CD8-positive, alpha-beta memory T cell (primary cell): ENCODE data around the gene ANKRD44. TPM values are rescaled to one million over a fixed set of nuclear protein-coding genes. Genes with fewer than 3 reads are reported as not detected.

Experiments
- CTCF ChIA-PET: fragments of 350-600 bp; sonication (Branson Sonifier 250); formaldehyde crosslinking; loops from one replicate; lab custom pipeline; 2021; ENCODE audit warnings: antibody characterized with exemption; lab: Charles Lee
- POLR2A ChIA-PET: fragments of 350-600 bp; sonication (Branson Sonifier 250); formaldehyde crosslinking; loops from one replicate; lab custom pipeline; 2021; ENCODE audit warnings: antibody characterized with exemption; lab: Charles Lee
- DNase-seq, 5 donors: peaks; one replicate each; pipeline versions ENCODE4 v3.0.0 to v3.0.0-alpha.2; 2020 to 2022; ENCODE audit warnings: mixed read lengths in 1 of 5
- H3K27ac ChIP-seq: one replicate; pipeline ENCODE4 v1.7.0; 2013; ENCODE audit warnings: low read depth, mild to moderate bottlenecking, low read length, moderate library complexity
- H3K27me3 ChIP-seq: 2 replicates; pipeline ENCODE4 v1.7.0; 2013; ENCODE audit warnings: low read length, mild to moderate bottlenecking; ENCODE audit not compliant: insufficient read depth, poor library complexity, severe bottlenecking
- H3K36me3 ChIP-seq: 2 replicates; pipeline ENCODE4 v1.7.0; 2013; ENCODE audit warnings: mild to moderate bottlenecking, low read length, moderate library complexity; ENCODE audit not compliant: insufficient read depth
- H3K4me1 ChIP-seq: 2 replicates; pipeline ENCODE4 v1.7.0; 2013; ENCODE audit warnings: mild to moderate bottlenecking, low read length, moderate library complexity; ENCODE audit not compliant: insufficient read depth
- H3K4me3 ChIP-seq: 2 replicates; pipeline ENCODE4 v1.7.0; 2013; ENCODE audit warnings: mild to moderate bottlenecking, low read length
- H3K9me3 ChIP-seq: 2 replicates; pipeline ENCODE4 v1.7.0; 2013; ENCODE audit warnings: mild to moderate bottlenecking, low read length
- H3K27ac Mint-ChIP-seq, 8 donors: one replicate each; pipeline ENCODE4 v1.8.0; 2020 to 2021; ENCODE audit warnings: mixed read lengths in 8 of 8, mild to moderate bottlenecking in 6 of 8, inconsistent platforms in 3 of 8, moderate library complexity in 3 of 8
- H3K27me3 Mint-ChIP-seq, 2 donors: one replicate each; pipeline ENCODE4 v1.8.0; 2020 to 2021; ENCODE audit warnings: mixed read lengths in 2 of 2, mild to moderate bottlenecking in 1 of 2, moderate library complexity in 1 of 2
- H3K36me3 Mint-ChIP-seq, 3 donors: one replicate each; pipeline ENCODE4 v1.8.0; 2020 to 2021; ENCODE audit warnings: mixed read lengths in 3 of 3, inconsistent platforms in 1 of 3, mild to moderate bottlenecking in 1 of 3
- H3K4me1 Mint-ChIP-seq, 3 donors: one replicate each; pipeline ENCODE4 v1.8.0; 2020 to 2021; ENCODE audit warnings: mixed read lengths in 3 of 3, inconsistent platforms in 1 of 3, mild to moderate bottlenecking in 1 of 3
- H3K4me3 Mint-ChIP-seq, 7 donors: one replicate each; pipeline ENCODE4 v1.8.0; 2020 to 2021; ENCODE audit warnings: mixed read lengths in 7 of 7, mild to moderate bottlenecking in 6 of 7, moderate library complexity in 4 of 7, inconsistent platforms in 2 of 7
- H3K9me3 Mint-ChIP-seq, 5 donors: one replicate each; pipeline ENCODE4 v1.8.0; 2020 to 2022; ENCODE audit warnings: mixed read lengths in 5 of 5, mild to moderate bottlenecking in 3 of 5, moderate library complexity in 2 of 5, inconsistent platforms in 1 of 5
- polyA plus RNA-seq: library from polyadenylated mRNA; unstranded; fragments of 300-500 nt; fragmentation: Illumina TruSeq; gene quantifications from one replicate; pipeline ENCODE4 v1.2.3, GENCODE V29; 2021
- total RNA-seq, 2 experiments: library from RNA; stranded (reverse); gene quantifications; one replicate each; pipeline ENCODE4 v1.2.3, GENCODE V29; 2021

The ANKRD44 gene
- total and polyA plus RNA-seq, 3 experiments from 2014 or later = 90.1 to 150 (median 142) TPM

DNA sequence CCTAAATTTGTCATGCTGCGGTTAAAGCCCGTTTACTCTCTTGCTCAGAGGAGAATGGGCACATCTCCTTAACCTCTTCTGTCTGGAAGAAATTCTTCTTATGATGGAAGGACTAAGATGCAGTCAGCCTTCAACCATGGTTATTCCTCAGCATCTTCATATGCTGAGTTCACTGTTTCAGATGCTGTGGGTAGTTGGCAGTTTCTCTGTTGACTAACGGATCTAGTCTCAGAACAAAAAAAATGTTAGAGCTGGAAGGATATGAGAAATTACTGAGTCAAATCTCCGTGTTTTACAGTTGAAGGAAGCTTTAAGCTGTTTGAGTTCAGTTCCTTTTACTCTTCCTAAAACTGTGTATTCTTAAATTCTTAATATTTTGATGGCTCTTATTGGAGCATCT is 340.5 kb downstream of the ANKRD44 start:
- DNase-seq = no peak
- ChIA-PET POLR2A (no interaction called here), CTCF (no interaction called here)
- H3K4me3 ChIP-seq = no peak overlapping the region
- Mint-ChIP-seq H3K9me3 (no peaks in the 10 kb centered on the region), H3K27ac (no peak overlapping the region), H3K4me3 (no peak overlapping the region), H3K36me3 (peaks cover 0 to 5% (median 3%) of the 10 kb centered on the region in 3 donors), H3K4me1 (no peaks in the 10 kb centered on the region), H3K27me3 (no peaks in the 10 kb centered on the region)
- no peaks in the 10 kb centered on the region for H3K36me3 ChIP-seq
- H3K27ac ChIP-seq = no peak overlapping the region
- no peaks in the 10 kb centered on the region for H3K4me1 ChIP-seq
- no peaks in the 10 kb centered on the region for H3K27me3 ChIP-seq
- H3K9me3 ChIP-seq = no peaks in the 10 kb centered on the region

DNA sequence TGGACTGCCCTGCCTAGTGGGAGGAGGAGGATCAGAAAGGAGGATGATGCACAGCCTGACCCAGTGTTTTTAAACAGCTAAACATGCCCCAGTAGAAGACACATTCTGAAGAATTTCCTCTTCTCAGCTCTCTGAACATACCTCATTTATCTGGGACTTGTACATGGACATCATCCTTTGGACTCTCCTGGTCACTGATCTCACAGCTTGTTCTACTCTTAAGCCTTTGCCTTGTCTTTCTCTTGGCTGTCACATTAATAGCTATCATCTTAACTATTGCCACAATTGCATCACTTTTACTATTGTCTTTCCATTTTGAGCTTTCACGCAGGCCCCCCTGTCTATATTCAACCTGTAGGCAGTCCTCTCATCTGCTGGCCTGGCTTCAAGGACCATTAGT is 342.1 kb downstream of the ANKRD44 start:
- no peak overlapping the region for H3K4me3 ChIP-seq
- H3K36me3 ChIP-seq = no peaks in the 10 kb centered on the region
- no peaks in the 10 kb centered on the region for H3K27me3 ChIP-seq
- POLR2A ChIA-PET = no interaction called here
- CTCF ChIA-PET = no interaction called here
- Mint-ChIP-seq H3K36me3 (peaks cover 0 to 5% (median 3%) of the 10 kb centered on the region in 3 donors), H3K4me3 (no peak overlapping the region), H3K27ac (no peak overlapping the region), H3K9me3 (no peaks in the 10 kb centered on the region), H3K4me1 (no peaks in the 10 kb centered on the region), H3K27me3 (no peaks in the 10 kb centered on the region)
- H3K27ac ChIP-seq = no peak overlapping the region
- no peak for DNase-seq
- H3K4me1 ChIP-seq = no peaks in the 10 kb centered on the region
- no peaks in the 10 kb centered on the region for H3K9me3 ChIP-seq

- no peaks in the 10 kb centered on the region for H3K9me3 Mint-ChIP-seq
- CTCF ChIA-PET = no interaction called here
- DNase-seq = no peak
These were observed 342.8 kb downstream of the ANKRD44 start for GRCh38 chr2:196967775-196968174.

DNA sequence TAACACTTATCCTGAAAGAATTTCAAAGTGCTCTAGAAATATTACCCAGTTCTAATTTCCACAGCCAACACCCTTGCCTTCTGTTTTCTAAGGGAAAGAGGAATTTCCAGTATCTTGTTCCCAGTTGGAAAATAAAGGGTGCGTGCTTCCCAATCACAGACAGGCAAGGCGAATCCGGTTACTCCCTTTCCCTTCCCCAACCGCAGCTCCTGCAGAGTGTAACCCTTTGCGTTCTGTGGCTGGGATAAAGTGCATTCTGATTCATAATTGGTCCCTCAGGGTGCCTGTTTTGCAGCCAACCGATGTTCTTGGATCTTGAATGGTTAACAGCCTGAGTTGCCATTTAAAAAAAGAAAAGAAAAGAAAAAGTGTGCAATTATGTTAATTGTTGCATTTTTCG is 343.5 kb downstream of the ANKRD44 start:
- CTCF ChIA-PET = no interaction called here
- Mint-ChIP-seq H3K4me3 (no peak overlapping the region), H3K4me1 (peaks cover 4 to 10% (median 6%) of the 10 kb centered on the region in 3 donors), H3K27ac (no peak overlapping the region), H3K36me3 (peaks cover 0 to 5% (median 3%) of the 10 kb centered on the region in 3 donors), H3K27me3 (no peaks in the 10 kb centered on the region), H3K9me3 (no peaks in the 10 kb centered on the region)
- H3K27ac ChIP-seq = no peak overlapping the region
- POLR2A ChIA-PET = no interaction called here
- no peak overlapping the region for H3K4me3 ChIP-seq
- H3K27me3 ChIP-seq = no peaks in the 10 kb centered on the region
- no peak for DNase-seq
- H3K9me3 ChIP-seq = no peaks in the 10 kb centered on the region
- H3K36me3 ChIP-seq = no peaks in the 10 kb centered on the region
- no peaks in the 10 kb centered on the region for H3K4me1 ChIP-seq

More at GRCh38 chr2:196967775-196968174, 342.8 kb downstream of the ANKRD44 start:
- H3K36me3 ChIP-seq = no peaks in the 10 kb centered on the region
- Mint-ChIP-seq H3K4me1 (peaks cover 4 to 5% (median 5%) of the 10 kb centered on the region in 3 donors), H3K27ac (no peak overlapping the region), H3K4me3 (no peak overlapping the region), H3K36me3 (peaks cover 0 to 5% (median 3%) of the 10 kb centered on the region in 3 donors), H3K27me3 (no peaks in the 10 kb centered on the region)
- POLR2A ChIA-PET = no interaction called here
- no peak overlapping the region for H3K27ac ChIP-seq
- H3K4me1 ChIP-seq = no peaks in the 10 kb centered on the region
- no peaks in the 10 kb centered on the region for H3K9me3 ChIP-seq
- no peak overlapping the region for H3K4me3 ChIP-seq
- H3K27me3 ChIP-seq = no peaks in the 10 kb centered on the region

GRCh38 chr2:196966061-196966460 is 344.5 kb downstream of the ANKRD44 start:
- Mint-ChIP-seq H3K36me3 (peaks cover 0 to 5% (median 3%) of the 10 kb centered on the region in 3 donors), H3K9me3 (no peaks in the 10 kb centered on the region), H3K4me1 (peaks cover 12 to 18% (median 13%) of the 10 kb centered on the region in 3 donors), H3K27me3 (no peaks in the 10 kb centered on the region), H3K27ac (no peak overlapping the region), H3K4me3 (no peak overlapping the region)
- Histone ChIP-seq H3K4me1 (no peaks in the 10 kb centered on the region), H3K27ac (no peak overlapping the region), H3K36me3 (no peaks in the 10 kb centered on the region), H3K27me3 (no peaks in the 10 kb centered on the region), H3K9me3 (no peaks in the 10 kb centered on the region), H3K4me3 (no peak overlapping the region)
- POLR2A ChIA-PET = no interaction called here
- no peak for DNase-seq
- CTCF ChIA-PET = no interaction called here

- H3K36me3 Mint-ChIP-seq = peaks cover 0 to 5% (median 3%) of the 10 kb centered on the region in 3 donors
- no peak overlapping the region for H3K4me3 Mint-ChIP-seq
- Histone ChIP-seq H3K27me3 (no peaks in the 10 kb centered on the region), H3K4me3 (no peak overlapping the region), H3K4me1 (no peaks in the 10 kb centered on the region), H3K9me3 (no peaks in the 10 kb centered on the region), H3K27ac (no peak overlapping the region), H3K36me3 (no peaks in the 10 kb centered on the region)
- no peaks in the 10 kb centered on the region for H3K9me3 Mint-ChIP-seq
- no peaks in the 10 kb centered on the region for H3K27me3 Mint-ChIP-seq
- H3K4me1 Mint-ChIP-seq = peaks cover 12 to 18% (median 13%) of the 10 kb centered on the region in 3 donors
- DNase-seq = no peak
- no peak overlapping the region for H3K27ac Mint-ChIP-seq
- POLR2A ChIA-PET = no interaction called here
- CTCF ChIA-PET = no interaction called here
These were observed 344.9 kb downstream of the ANKRD44 start for GRCh38 chr2:196965651-196966050.

GRCh38 chr2:196963961-196964360 is 346.6 kb downstream of the ANKRD44 start:
- no peaks in the 10 kb centered on the region for H3K9me3 ChIP-seq
- POLR2A ChIA-PET = no interaction called here
- H3K36me3 Mint-ChIP-seq = peaks cover 0 to 5% (median 3%) of the 10 kb centered on the region in 3 donors
- no peaks in the 10 kb centered on the region for H3K4me1 ChIP-seq
- no peak overlapping the region for H3K4me3 ChIP-seq
- H3K27me3 Mint-ChIP-seq = no peaks in the 10 kb centered on the region
- H3K4me3 Mint-ChIP-seq = no peak overlapping the region
- no peak for DNase-seq
- H3K27me3 ChIP-seq = no peaks in the 10 kb centered on the region
- CTCF ChIA-PET = no interaction called here
- peaks cover 12 to 18% (median 13%) of the 10 kb centered on the region in 3 donors for H3K4me1 Mint-ChIP-seq
- H3K9me3 Mint-ChIP-seq = no peaks in the 10 kb centered on the region
- H3K27ac ChIP-seq = no peak overlapping the region
- H3K36me3 ChIP-seq = no peaks in the 10 kb centered on the region
- peak overlapping the region in 1 of 8 donors; percentile 64 for H3K27ac Mint-ChIP-seq

DNA sequence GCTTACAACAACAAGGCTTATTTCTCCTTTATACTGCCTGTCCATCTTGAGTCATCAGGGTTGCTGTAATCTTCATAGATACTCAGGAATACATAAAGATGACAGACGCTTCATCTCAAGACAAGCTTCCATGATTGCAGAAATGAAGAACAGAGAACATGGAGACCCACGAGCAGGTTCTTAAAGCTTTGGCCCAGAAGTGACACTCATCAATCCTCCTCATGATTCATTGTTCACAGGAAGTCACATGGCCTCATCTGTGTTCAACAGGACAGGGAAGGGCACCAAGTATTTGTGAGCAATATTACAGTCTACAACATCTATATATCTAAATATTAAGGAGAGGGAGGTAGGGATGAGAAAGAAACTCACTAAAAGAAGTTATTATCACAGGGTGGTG is 347.5 kb downstream of the ANKRD44 start:
- Histone ChIP-seq H3K36me3 (no peaks in the 10 kb centered on the region), H3K4me3 (no peak overlapping the region), H3K9me3 (no peaks in the 10 kb centered on the region), H3K27ac (no peak overlapping the region), H3K27me3 (no peaks in the 10 kb centered on the region), H3K4me1 (no peaks in the 10 kb centered on the region)
- H3K36me3 Mint-ChIP-seq = peaks cover 0 to 8% (median 3%) of the 10 kb centered on the region in 3 donors
- no peaks in the 10 kb centered on the region for H3K9me3 Mint-ChIP-seq
- H3K27ac Mint-ChIP-seq = no peak overlapping the region
- no peaks in the 10 kb centered on the region for H3K27me3 Mint-ChIP-seq
- peaks cover 12 to 18% (median 13%) of the 10 kb centered on the region in 3 donors for H3K4me1 Mint-ChIP-seq
- no peak for DNase-seq
- ChIA-PET CTCF (no interaction called here), POLR2A (no interaction called here)
- no peak overlapping the region for H3K4me3 Mint-ChIP-seq
